SIG-M5 treated with dmso at 0.1 percent for 504 hours (cell line): Measurements from ENCODE around the gene RESF1.

Experiments
- DNase-seq: peaks from one replicate; lab custom pipeline; 2025; ENCODE audit not compliant: unreplicated experiment; lab: John Stamatoyannopoulos, UW

RESF1 gene

GRCh38 chr12:31958569-31959160, 550 bp upstream of the RESF1 start:
- no peak for DNase-seq

GRCh38 chr12:31959701-31960391, 631 bp downstream of the RESF1 start:
- peak; percentile 72 for DNase-seq

GRCh38 chr12:31961137-31961536, 1.9 kb downstream of the RESF1 start:
- no peak for DNase-seq

- DNase-seq, result no peak
Observed at GRCh38 chr12:31962076-31962475, 2.9 kb downstream of the RESF1 start.

- no peak for DNase-seq
Observed at GRCh38 chr12:31964280-31964679, 5.1 kb downstream of the RESF1 start.

- DNase-seq, result no peak
Observed at GRCh38 chr12:31965090-31965489, 5.9 kb downstream of the RESF1 start.

GRCh38 chr12:31966558-31967205, 7.5 kb downstream of the RESF1 start:
- no peak for DNase-seq

GRCh38 chr12:31967539-31967938, 8.3 kb downstream of the RESF1 start:
- DNase-seq, result no peak

GRCh38 chr12:31970199-31970598, 11.0 kb downstream of the RESF1 start:
- no peak for DNase-seq

GRCh38 chr12:31973818-31974217, 14.6 kb downstream of the RESF1 start:
- DNase-seq, result no peak

- no peak for DNase-seq
Observed at GRCh38 chr12:31974673-31975072, 15.5 kb downstream of the RESF1 start.

- no peak for DNase-seq
Observed at GRCh38 chr12:31984806-31985591, 25.8 kb downstream of the RESF1 start.

- no peak for DNase-seq
Observed at GRCh38 chr12:31985832-31986231, 26.6 kb downstream of the RESF1 start.

GRCh38 chr12:31989571-31990362, 30.6 kb downstream of the RESF1 start:
- DNase-seq, result no peak

GRCh38 chr12:31991146-31991545, 31.9 kb downstream of the RESF1 start:
- DNase-seq, result no peak

GRCh38 chr12:31991815-31992214, 32.6 kb downstream of the RESF1 start:
- no peak for DNase-seq

GRCh38 chr12:31999692-32000091, 40.5 kb downstream of the RESF1 start:
- DNase-seq, result no peak

GRCh38 chr12:32000373-32001005, 41.3 kb downstream of the RESF1 start:
- no peak for DNase-seq

- DNase-seq, result no peak
Observed at GRCh38 chr12:32002848-32003493, 43.8 kb downstream of the RESF1 start.

- no peak for DNase-seq
Observed at GRCh38 chr12:32003654-32004053, 44.4 kb downstream of the RESF1 start.
